ENCODE data around the gene PLA2G4F.

PLA2G4F gene

GRCh38 chr15:42158941-42159340, 2.5 kb upstream of the PLA2G4F start:
- no peak overlapping the region for H3K4me3 ChIP-seq (ENCODE audit: low read depth, low read length)
- no peak for TF ChIP-seq CTCF (IDR thresholded peaks at IDR 0.05; ENCODE audit: low read depth, low read length, missing control alignments)
- DNase-seq (ENCODE audit: low read depth), result no peak

GRCh38 chr15:42157981-42158765, 1.7 kb upstream of the PLA2G4F start:
- no peak for DNase-seq (ENCODE audit: low read depth)
- no peak overlapping the region for H3K4me3 ChIP-seq (ENCODE audit: low read depth, low read length)
- no peak for TF ChIP-seq CTCF (IDR thresholded peaks at IDR 0.05; ENCODE audit: low read depth, low read length, missing control alignments)

- no peak overlapping the region for H3K4me3 ChIP-seq (ENCODE audit: low read depth, low read length)
- TF ChIP-seq CTCF (IDR thresholded peaks at IDR 0.05; ENCODE audit: low read depth, low read length, missing control alignments), result no peak
- DNase-seq (ENCODE audit: low read depth), result no peak
Measured at GRCh38 chr15:42157381-42157780, 945 bp upstream of the PLA2G4F start.

- no peak for DNase-seq (ENCODE audit: low read depth)
- H3K4me3 ChIP-seq (ENCODE audit: low read depth, low read length), result no peak overlapping the region
- TF ChIP-seq CTCF (IDR thresholded peaks at IDR 0.05; ENCODE audit: low read depth, low read length, missing control alignments), result no peak
Measured at GRCh38 chr15:42155546-42156242, 742 bp downstream of the PLA2G4F start.

GRCh38 chr15:42154956-42155355, 1.5 kb downstream of the PLA2G4F start:
- TF ChIP-seq CTCF (IDR thresholded peaks at IDR 0.05; ENCODE audit: low read depth, low read length, missing control alignments), result no peak
- DNase-seq (ENCODE audit: low read depth), result peak; percentile 8
- no peak overlapping the region for H3K4me3 ChIP-seq (ENCODE audit: low read depth, low read length)

- H3K4me3 ChIP-seq (ENCODE audit: low read depth, low read length), result no peak overlapping the region
- TF ChIP-seq CTCF (IDR thresholded peaks at IDR 0.05; ENCODE audit: low read depth, low read length, missing control alignments), result no peak
- no peak for DNase-seq (ENCODE audit: low read depth)
Measured at GRCh38 chr15:42154212-42154941, 2.1 kb downstream of the PLA2G4F start.
